Peyer's patch (tissue), 4 donors: ENCODE results near the gene ARFGAP1.

Experiments
- CTCF ChIP-seq, 6 experiments: fragments of 450-650 bp in 4 of 6; fragments of 200-600 bp in 2 of 6; sonication (generic) in 1 of 6; IDR thresholded peaks; one replicate each; pipeline ENCODE4 v1.5.1; 2017 to 2019; ENCODE audit warnings: antibody characterized with exemption in 6 of 6, mild to moderate bottlenecking in 3 of 6, moderate library complexity in 1 of 6
- POLR2A ChIP-seq, 2 donors: fragments of 450-650 bp; IDR thresholded peaks; one replicate each; pipeline ENCODE4 v1.5.1; 2017; ENCODE audit warnings: antibody characterized with exemption in 2 of 2, mild to moderate bottlenecking in 2 of 2, moderate library complexity in 2 of 2

GRCh38 chr20:63278661-63279060, 6.0 kb downstream of the ARFGAP1 start:
- TF ChIP-seq CTCF (IDR thresholded peaks at IDR 0.05) (no peak), POLR2A (IDR thresholded peaks at IDR 0.05) (no peak)
